ENCODE measurements around the gene ADCY2. TPM values are rescaled to one million over a fixed set of nuclear protein-coding genes. Genes with fewer than 3 reads are reported as not detected.

The ADCY2 gene
- total RNA-seq, 1 donor from 2014 or later = 0.59 TPM

DNA sequence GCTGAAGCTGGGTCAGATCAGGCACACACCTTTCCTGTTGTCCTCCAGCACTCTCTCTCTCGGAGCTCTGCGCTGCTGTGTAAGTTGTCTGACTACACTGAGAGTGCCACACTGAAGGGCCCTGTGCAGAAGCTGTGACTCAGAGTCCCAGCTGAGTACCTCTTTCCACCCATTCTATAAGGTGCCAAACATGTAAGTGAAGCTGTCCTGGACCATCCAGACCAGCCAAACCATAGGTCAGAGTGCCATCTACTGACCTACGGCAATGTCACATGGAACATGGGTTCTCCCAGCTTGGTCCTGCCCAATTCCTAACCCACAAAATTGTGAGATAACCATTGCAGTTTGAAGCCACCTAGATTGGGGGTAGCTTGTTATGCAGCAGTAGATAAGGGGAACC lies 68.2 kb downstream of the ADCY2 start:
- Histone ChIP-seq H3K4me3 (no peak overlapping the region), H3K27ac (no peak overlapping the region), H3K9me3 (no peaks in the 10 kb centered on the region), H3K27me3 (ENCODE audit: low read depth) (no peaks in the 10 kb centered on the region), H3K4me1 (no peaks in the 10 kb centered on the region), H3K36me3 (no peaks in the 10 kb centered on the region)
- ATAC-seq (peak in 1 of 2 donors; percentile 19), DNase-seq (no peak)
- intact Hi-C loops (cut with DNase I) = no loop called here
- TF ChIP-seq, protein P1, sequence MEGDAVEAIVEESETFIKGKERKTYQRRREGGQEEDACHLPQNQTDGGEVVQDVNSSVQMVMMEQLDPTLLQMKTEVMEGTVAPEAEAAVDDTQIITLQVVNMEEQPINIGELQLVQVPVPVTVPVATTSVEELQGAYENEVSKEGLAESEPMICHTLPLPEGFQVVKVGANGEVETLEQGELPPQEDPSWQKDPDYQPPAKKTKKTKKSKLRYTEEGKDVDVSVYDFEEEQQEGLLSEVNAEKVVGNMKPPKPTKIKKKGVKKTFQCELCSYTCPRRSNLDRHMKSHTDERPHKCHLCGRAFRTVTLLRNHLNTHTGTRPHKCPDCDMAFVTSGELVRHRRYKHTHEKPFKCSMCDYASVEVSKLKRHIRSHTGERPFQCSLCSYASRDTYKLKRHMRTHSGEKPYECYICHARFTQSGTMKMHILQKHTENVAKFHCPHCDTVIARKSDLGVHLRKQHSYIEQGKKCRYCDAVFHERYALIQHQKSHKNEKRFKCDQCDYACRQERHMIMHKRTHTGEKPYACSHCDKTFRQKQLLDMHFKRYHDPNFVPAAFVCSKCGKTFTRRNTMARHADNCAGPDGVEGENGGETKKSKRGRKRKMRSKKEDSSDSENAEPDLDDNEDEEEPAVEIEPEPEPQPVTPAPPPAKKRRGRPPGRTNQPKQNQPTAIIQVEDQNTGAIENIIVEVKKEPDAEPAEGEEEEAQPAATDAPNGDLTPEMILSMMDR (IDR thresholded peaks at IDR 0.05) = no peak

DNA sequence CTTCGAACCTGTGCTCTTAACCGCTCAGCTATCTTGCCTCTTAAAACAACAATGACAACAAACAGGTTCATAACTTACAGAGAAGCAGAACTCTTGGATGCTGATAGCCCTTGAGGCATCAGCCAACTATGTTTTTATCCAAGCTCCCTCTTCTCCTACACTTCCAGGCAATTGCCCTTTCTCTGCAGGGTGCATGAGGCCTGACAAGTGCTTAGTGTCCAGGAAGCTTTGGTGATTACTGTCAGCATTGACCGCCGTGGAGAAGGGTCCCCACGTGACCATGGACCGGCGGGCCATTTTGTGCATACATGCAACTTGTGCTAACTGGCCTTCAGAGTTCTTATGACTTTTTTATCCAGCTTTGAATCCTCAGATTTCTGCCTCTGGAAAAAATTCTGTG lies 71.2 kb downstream of the ADCY2 start:
- no peaks in the 10 kb centered on the region for H3K4me1 ChIP-seq
- TF ChIP-seq, protein P1 (IDR thresholded peaks at IDR 0.05) = no peak
- H3K9me3 ChIP-seq = no peaks in the 10 kb centered on the region
- H3K27me3 ChIP-seq (ENCODE audit: low read depth) = no peaks in the 10 kb centered on the region
- H3K4me3 ChIP-seq = no peak overlapping the region
- intact Hi-C loops (cut with DNase I) = no loop called here
- no peak overlapping the region for H3K27ac ChIP-seq
- ATAC-seq (no peak), DNase-seq (no peak)
- H3K36me3 ChIP-seq = no peaks in the 10 kb centered on the region

DNA sequence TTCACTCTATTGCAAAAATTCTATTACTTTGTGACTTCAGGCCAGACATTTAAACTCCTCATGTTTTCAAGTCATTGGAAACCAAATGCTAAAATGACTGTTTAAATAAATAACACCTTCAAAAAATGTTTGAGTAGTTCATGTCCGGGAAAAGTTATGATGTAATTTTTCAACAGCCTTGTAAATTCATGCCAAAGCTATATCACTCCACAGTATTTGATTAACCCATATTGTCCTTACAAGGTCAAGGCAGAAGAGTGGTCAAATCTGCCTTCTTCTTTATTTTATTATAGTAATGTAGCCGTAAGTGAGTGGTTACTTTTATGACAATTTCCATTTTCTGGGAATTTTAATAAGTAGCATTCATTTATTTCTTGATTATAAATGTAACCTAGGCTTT lies 72.8 kb downstream of the ADCY2 start:
- ATAC-seq = peak in 1 of 2 donors; percentile 66
- Histone ChIP-seq H3K9me3 (no peaks in the 10 kb centered on the region), H3K4me3 (no peak overlapping the region), H3K36me3 (no peaks in the 10 kb centered on the region), H3K27me3 (ENCODE audit: low read depth) (no peaks in the 10 kb centered on the region), H3K27ac (no peak overlapping the region), H3K4me1 (no peaks in the 10 kb centered on the region)
- no peak for DNase-seq
- TF ChIP-seq, protein P1 (IDR thresholded peaks at IDR 0.05) = no peak
- intact Hi-C loops (cut with DNase I) = no loop called here

DNA sequence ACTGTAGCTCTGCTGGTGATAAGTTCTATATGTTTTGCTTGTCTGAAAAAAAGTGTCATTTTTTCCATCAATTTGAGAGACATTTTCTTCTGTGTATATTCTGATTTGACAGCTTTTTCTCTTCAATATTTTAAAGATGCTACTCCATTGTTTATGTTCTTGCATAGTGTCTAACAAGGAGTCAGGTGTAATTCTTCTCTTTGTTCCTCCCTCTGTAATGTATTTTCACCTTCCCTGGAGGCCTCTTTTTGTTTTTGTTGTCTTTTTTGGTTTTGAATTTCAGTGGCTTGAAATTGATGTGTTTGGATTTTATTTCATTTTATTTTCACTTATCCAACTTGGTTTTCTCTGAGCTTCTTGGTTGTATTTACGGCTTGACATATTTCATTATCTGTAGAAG lies 75.8 kb downstream of the ADCY2 start:
- Histone ChIP-seq H3K9me3 (no peaks in the 10 kb centered on the region), H3K27ac (no peak overlapping the region), H3K4me1 (no peaks in the 10 kb centered on the region), H3K27me3 (ENCODE audit: low read depth) (no peaks in the 10 kb centered on the region), H3K36me3 (no peaks in the 10 kb centered on the region), H3K4me3 (no peak overlapping the region)
- ATAC-seq = no peak
- DNase-seq = no peak
- TF ChIP-seq, protein P1 (IDR thresholded peaks at IDR 0.05) = no peak
- intact Hi-C loops (cut with DNase I) = no loop called here

DNA sequence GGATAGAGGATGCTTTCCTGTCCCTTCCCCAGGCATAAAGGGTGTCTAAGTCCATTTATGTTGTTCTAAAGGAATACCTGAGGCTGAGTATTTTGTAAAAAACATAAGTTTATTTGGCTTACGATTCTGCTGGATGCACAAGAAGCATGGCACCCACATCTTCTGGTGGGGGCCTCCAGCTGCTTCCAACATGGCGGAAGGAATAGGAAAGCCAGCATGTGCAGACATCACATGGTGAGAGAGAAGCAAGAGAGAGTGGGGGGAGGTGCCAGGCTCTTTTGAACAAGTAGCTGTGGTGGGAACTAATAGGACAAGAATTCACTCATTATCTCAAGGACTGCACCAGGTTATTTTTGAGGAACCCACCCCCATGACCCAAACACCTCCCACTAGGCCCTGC lies 77.2 kb downstream of the ADCY2 start:
- Histone ChIP-seq H3K9me3 (no peaks in the 10 kb centered on the region), H3K27me3 (ENCODE audit: low read depth) (no peaks in the 10 kb centered on the region), H3K27ac (no peak overlapping the region), H3K36me3 (no peaks in the 10 kb centered on the region), H3K4me3 (no peak overlapping the region), H3K4me1 (no peaks in the 10 kb centered on the region)
- TF ChIP-seq, protein P1 (IDR thresholded peaks at IDR 0.05) = no peak
- DNase-seq (no peak), ATAC-seq (no peak)
- intact Hi-C loops (cut with DNase I) = no loop called here

DNA sequence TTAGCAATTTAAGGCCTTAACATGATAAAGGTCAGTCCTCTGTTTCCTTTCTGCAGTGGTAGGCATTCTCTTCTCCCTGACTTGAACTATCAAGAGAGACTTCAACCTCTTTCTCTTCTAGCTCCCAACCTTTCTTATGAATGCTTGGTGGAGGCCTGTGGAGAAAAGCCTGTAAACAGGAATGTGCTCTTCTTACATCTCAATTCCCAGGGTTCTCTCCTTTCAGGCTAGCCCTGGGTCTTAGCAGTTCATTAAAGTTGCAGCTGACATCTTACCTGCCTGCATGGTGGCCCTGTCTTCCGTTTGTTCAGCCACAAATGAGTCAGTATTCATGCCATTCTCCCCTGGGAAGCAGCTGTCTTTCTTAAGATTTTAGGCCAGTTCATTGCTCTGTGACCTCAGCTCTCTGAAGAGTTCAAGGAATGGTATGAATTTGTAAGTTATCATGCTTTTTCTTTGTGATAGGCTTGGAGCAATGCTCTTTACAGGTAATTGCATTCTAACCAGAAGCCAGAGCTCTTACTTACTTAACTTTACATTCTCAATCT lies 77.8 kb downstream of the ADCY2 start:
- DNase-seq = no peak

More for the DNA sequence above, 77.8 kb downstream of the ADCY2 start:
- Histone ChIP-seq H3K4me3 (no peak overlapping the region), H3K36me3 (no peaks in the 10 kb centered on the region), H3K9me3 (no peaks in the 10 kb centered on the region), H3K27ac (no peak overlapping the region), H3K4me1 (no peaks in the 10 kb centered on the region), H3K27me3 (ENCODE audit: low read depth) (no peaks in the 10 kb centered on the region)
- intact Hi-C loops (cut with DNase I) = no loop called here
- no peak for ATAC-seq
- TF ChIP-seq, protein P1 (IDR thresholded peaks at IDR 0.05) = no peak
